K562 (cell line): ENCODE data around the gene MDFIC. TPM values are rescaled to one million over a fixed set of nuclear protein-coding genes. Genes with fewer than 3 reads are reported as not detected.

Experiments
- ATAC-seq: fragments of 200-7000 bp; cut with Tn5 transposase; 3 replicates; pipeline ENCODE4 v1.9.1; 2020; ENCODE audit warnings: moderate library complexity
- BruUV-seq: library from RNA; stranded (reverse); fragments of 400-500 nt; replicated peaks from 2 replicates; lab custom pipeline; 2021; lab: Mats Ljungman, UMichigan
- CTCF ChIA-PET: fragments of 300-600 bp; formaldehyde crosslinking; extraction: SDS; loops from one replicate; lab custom pipeline; 2021; ENCODE audit warnings: low intra/inter-chr PET ratio; lab: Yijun Ruan, JAX
- POLR2A ChIA-PET: fragments of 300-600, 350-650 bp; sonication (Branson Sonifier 250); formaldehyde crosslinking; extraction: SDS; loops from one replicate; lab custom pipeline; 2021; ENCODE audit warnings: antibody characterized with exemption, inconsistent platforms; lab: Yijun Ruan, JAX
- DNase-seq, 4 experiments: peaks; one replicate each; pipeline versions ENCODE4 v3.0.0 to v3.0.0-alpha.2; 2011 to 2018; ENCODE audit warnings: low spot score in 3 of 4, mixed read lengths in 3 of 4; ENCODE audit errors: extremely low read depth in 1 of 4
- FAIRE-seq: peaks from 2 replicates; lab custom pipeline; 2011; peaks lifted over from hg19 to GRCh38; lab: Jason Lieb, UNC
- H2AFZ ChIP-seq: 2 replicates; pipeline ENCODE4 v1.6.0; 2011; ENCODE audit warnings: low read depth, low read length, control low read depth, inconsistent platforms
- H3K27ac ChIP-seq: fragments of 200-600 bp; 3 replicates; pipeline ENCODE4 v1.8.0; 2011; ENCODE audit warnings: low read depth, mild to moderate bottlenecking, control low read depth, inconsistent platforms, low read length, moderate library complexity, mixed read lengths; ENCODE audit errors: extremely low read depth
- H3K27me3 ChIP-seq, 2 experiments: fragments of 300-600 bp in 1 of 2; 2 replicates in 1 of 2; 3 replicates in 1 of 2; pipeline versions ENCODE4 v1.6.0 to v1.8.0; 2011; ENCODE audit warnings: inconsistent platforms in 2 of 2, low read length in 2 of 2, mild to moderate bottlenecking in 1 of 2, mixed read lengths in 1 of 2, moderate library complexity in 1 of 2; ENCODE audit not compliant: control insufficient read depth in 2 of 2, insufficient read depth in 2 of 2
- H3K36me3 ChIP-seq: fragments of 300-600 bp; 3 replicates; pipeline ENCODE4 v1.8.0; 2011; ENCODE audit warnings: mild to moderate bottlenecking, low read length, inconsistent platforms; ENCODE audit not compliant: control insufficient read depth, insufficient read depth
- H3K4me1 ChIP-seq, 2 experiments: fragments of 200-600 bp in 1 of 2; replicated peaks in 1 of 2; 2 replicates in 1 of 2; 3 replicates in 1 of 2; pipeline versions ENCODE4 v1.5.1 to v1.8.0; 2011; ENCODE audit warnings: inconsistent platforms in 2 of 2, low read length in 2 of 2, mild to moderate bottlenecking in 1 of 2, mixed read lengths in 1 of 2, moderate library complexity in 1 of 2; ENCODE audit not compliant: control insufficient read depth in 2 of 2, insufficient read depth in 2 of 2
- H3K4me2 ChIP-seq: 2 replicates; pipeline ENCODE4 v1.6.1; 2011; ENCODE audit warnings: low read length, control low read depth, inconsistent platforms, mixed read lengths; ENCODE audit not compliant: insufficient read depth
- H3K4me3 ChIP-seq: fragments of 200-600 bp; sonication (generic), shearing (Covaris generic); 2 replicates; pipeline ENCODE4 v1.5.1; 2016; ENCODE audit warnings: control low read depth, inconsistent platforms
- H3K79me2 ChIP-seq: fragments of 200-600 bp; 3 replicates; pipeline ENCODE4 v1.8.0; 2011; ENCODE audit warnings: low read length, inconsistent platforms; ENCODE audit not compliant: control insufficient read depth, insufficient read depth
- H3K9ac ChIP-seq, 2 experiments: 2 replicates each; pipeline versions ENCODE4 v1.6.0 to v1.6.1; 2011; ENCODE audit warnings: low read depth in 2 of 2, low read length in 2 of 2, control low read depth in 1 of 2, inconsistent platforms in 1 of 2, mild to moderate bottlenecking in 1 of 2, mixed read lengths in 1 of 2; ENCODE audit not compliant: insufficient read depth in 1 of 2
- H3K9me1 ChIP-seq: one replicate; pipeline ENCODE4 v1.6.0; 2011; ENCODE audit warnings: inconsistent platforms, mild to moderate bottlenecking, low read length, moderate library complexity; ENCODE audit not compliant: control insufficient read depth, insufficient read depth
- H3K9me3 ChIP-seq: replicated peaks from 2 replicates; pipeline ENCODE4 v1.5.1; 2011; ENCODE audit warnings: low read depth, low read length, inconsistent platforms; ENCODE audit not compliant: control insufficient read depth, insufficient read depth
- H4K20me1 ChIP-seq: replicated peaks from 2 replicates; pipeline ENCODE4 v1.6.1; 2011; ENCODE audit warnings: low read length, inconsistent platforms, mixed read lengths; ENCODE audit not compliant: control insufficient read depth, insufficient read depth
- TAF9B ChIP-seq: fragments of 450-650 bp; IDR thresholded peaks from 2 replicates; pipeline ENCODE4 v1.6.1; 2018; ENCODE audit warnings: mild to moderate bottlenecking; ENCODE audit not compliant: partially characterized antibody
- ZNF224 ChIP-seq: sonication (generic); formaldehyde crosslinking; IDR thresholded peaks from 2 replicates; pipeline ENCODE4 v1.8.0; 2022; ENCODE audit warnings: mild to moderate bottlenecking, missing genetic modification reagents
- ZNF384 ChIP-seq: IDR thresholded peaks from 2 replicates; pipeline ENCODE4 v1.6.1; 2012; ENCODE audit warnings: low read depth, low read length, improper control_type of control experiment
- ZNF431 ChIP-seq: sonication (generic); formaldehyde crosslinking; IDR thresholded peaks from 2 replicates; pipeline ENCODE4 v1.8.0; 2022; ENCODE audit warnings: mild to moderate bottlenecking, missing genetic modification reagents
- ZNF57 ChIP-seq: fragments of 450-650 bp; formaldehyde crosslinking; IDR thresholded peaks from 2 replicates; pipeline ENCODE4 v1.4.0; 2020; ENCODE audit warnings: mild to moderate bottlenecking, moderate library complexity
- ZNF584 ChIP-seq: fragments of 200-800 bp; sonication (Bioruptor generic); IDR thresholded peaks from 2 replicates; pipeline ENCODE4 v1.6.1; 2016; ENCODE audit warnings: low read depth, mild to moderate bottlenecking, missing genetic modification characterization, missing compliant biosample characterization
- WGBS: fragments of 100-300 bp; shearing (Covaris generic); methylation state at CpG from one replicate; pipeline ENCODE4 v1.1.6; 2016; ENCODE audit warnings: low coverage, mixed read lengths; ENCODE audit not compliant: insufficient coverage; ENCODE audit errors: missing lambda C conversion rate; 5-methylcytosine and 5-hydroxymethylcytosine counted together
- in situ Hi-C: fragments of 300-500 bp; cut with MboI; formaldehyde crosslinking; loops from 4 replicates; pipeline ENCODE4 v1.15.0; 2018; ENCODE audit warnings: inconsistent platforms, mixed read lengths
- intact Hi-C: fragments of 100-400 bp; cut with micrococcal nuclease; formaldehyde crosslinking; loops from 2 replicates; pipeline ENCODE4 v1.14.2; 2022
- polyA plus RNA-seq, 8 experiments: library from polyadenylated mRNA; depleted of rRNA in 4 of 8; stranded (reverse) in 5 of 8; unstranded in 3 of 8; fragments of >200 nt; fragmentation: Nextera tagmentation in 2 of 8; fragmentation: Illumina TruSeq in 1 of 8; extraction: Ambion mirVana in 2 of 8; extraction: Trizol in 1 of 8; gene quantifications; 2 replicates each; pipeline versions ENCODE4 v1.2.1 to v1.2.3, GENCODE V29; 2011 to 2014; ENCODE audit warnings: inconsistent platforms in 1 of 8, missing spikeins in 1 of 8
- total RNA-seq, 7 experiments: library from RNA; depleted of rRNA in 6 of 7; stranded (reverse); fragments of >200 nt in 6 of 7; fragmentation: Illumina TruSeq in 2 of 7; extraction: Trizol in 2 of 7; gene quantifications; 2 replicates each; pipeline versions ENCODE4 v1.2.1 to v1.2.3, GENCODE V29; 2011 to 2021; ENCODE audit warnings: low replicate concordance in 1 of 7
- TF ChIP-seq, protein P1 (sequence below): conservative IDR thresholded peaks from 2 replicates; pipeline ENCODE4 v1.6.1; 2011; ENCODE audit warnings: low read depth, mild to moderate bottlenecking, low read length; ENCODE audit not compliant: control insufficient read depth
- TF ChIP-seq, protein P2 (sequence below): sonication (generic); formaldehyde crosslinking; IDR thresholded peaks from 2 replicates; pipeline ENCODE4 v1.9.0; 2022; ENCODE audit warnings: mild to moderate bottlenecking, missing genetic modification reagents

MDFIC gene
- total and polyA plus RNA-seq, 9 of the 15 experiments (the other 6 are each of a cell fraction or from before 2014, with no cell fraction given), result 0.13 to 0.24 TPM; not detected in 7

DNA sequence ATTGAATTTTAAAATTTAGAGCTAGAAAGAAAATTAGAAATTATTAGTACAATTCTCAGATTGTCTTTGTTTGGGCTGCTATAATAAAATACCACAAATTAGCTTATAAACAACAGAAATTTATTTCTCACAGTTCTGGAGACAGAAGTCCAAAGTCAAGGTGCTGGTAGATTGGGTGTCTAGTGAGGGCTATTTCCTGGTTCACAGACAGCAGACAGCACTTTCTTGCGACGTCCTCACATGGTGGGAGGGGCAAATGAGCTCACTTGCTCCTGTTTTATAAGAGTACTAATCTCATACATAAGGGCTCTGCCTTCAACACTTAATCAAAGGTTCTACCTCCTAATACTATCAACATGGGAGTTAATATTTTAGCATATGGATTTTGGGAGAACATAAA lies 134.1 kb downstream of the MDFIC start:
- H3K27me3 ChIP-seq, result no peaks in the 10 kb centered on the region
- POLR2A ChIA-PET, result no interaction called here
- DNase-seq (no peak), ATAC-seq (no peak), FAIRE-seq (no peak)
- no peaks in the 10 kb centered on the region for H3K36me3 ChIP-seq
- H4K20me1 ChIP-seq, result no peaks in the 10 kb centered on the region
- in situ Hi-C loops, result no loop called here
- no peak overlapping the region for H3K4me3 ChIP-seq
- intact Hi-C loops, result no loop called here
- no TSS peak for BruUV-seq
- WGBS, result 5% methylated on average over 2 of the region's 2 CpGs
- no peak overlapping the region for H3K27ac ChIP-seq
- no peak overlapping the region for H3K4me2 ChIP-seq
- TF ChIP-seq, protein P1, sequence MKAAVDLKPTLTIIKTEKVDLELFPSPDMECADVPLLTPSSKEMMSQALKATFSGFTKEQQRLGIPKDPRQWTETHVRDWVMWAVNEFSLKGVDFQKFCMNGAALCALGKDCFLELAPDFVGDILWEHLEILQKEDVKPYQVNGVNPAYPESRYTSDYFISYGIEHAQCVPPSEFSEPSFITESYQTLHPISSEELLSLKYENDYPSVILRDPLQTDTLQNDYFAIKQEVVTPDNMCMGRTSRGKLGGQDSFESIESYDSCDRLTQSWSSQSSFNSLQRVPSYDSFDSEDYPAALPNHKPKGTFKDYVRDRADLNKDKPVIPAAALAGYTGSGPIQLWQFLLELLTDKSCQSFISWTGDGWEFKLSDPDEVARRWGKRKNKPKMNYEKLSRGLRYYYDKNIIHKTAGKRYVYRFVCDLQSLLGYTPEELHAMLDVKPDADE, result no peak
- no peak for TF ChIP-seq ZNF57 (CRISPR knock-in tag)
- TF ChIP-seq ZNF584 (CRISPR knock-in tag), result no peak
- TF ChIP-seq ZNF384, result no peak
- TF ChIP-seq, protein P2, sequence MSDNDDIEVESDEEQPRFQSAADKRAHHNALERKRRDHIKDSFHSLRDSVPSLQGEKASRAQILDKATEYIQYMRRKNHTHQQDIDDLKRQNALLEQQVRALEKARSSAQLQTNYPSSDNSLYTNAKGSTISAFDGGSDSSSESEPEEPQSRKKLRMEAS (CRISPR knock-in tag), result no peak
- TF ChIP-seq TAF9B, result no peak
- TF ChIP-seq ZNF431 (CRISPR knock-in tag), result no peak
- no peak for TF ChIP-seq ZNF224 (CRISPR knock-in tag)
- H3K9me1 ChIP-seq, result no peaks in the 10 kb centered on the region
- H3K79me2 ChIP-seq, result no peaks in the 10 kb centered on the region
- no peak overlapping the region for H3K9ac ChIP-seq
- no peaks in the 10 kb centered on the region for H3K4me1 ChIP-seq
- no peak overlapping the region for H2AFZ ChIP-seq
- H3K9me3 ChIP-seq, result no peaks in the 10 kb centered on the region
- CTCF ChIA-PET, result no interaction called here
